Embryonic facial prominence (tissue), 1 donor: ENCODE data around the gene TCFL5.

Source experiments
- DNase-seq: peaks from one replicate; pipeline ENCODE4 v3.0.0-alpha.2; 2016; ENCODE audit errors: extremely low spot score

The TCFL5 gene

GRCh38 chr20:62896526-62896925, 34.9 kb upstream of the TCFL5 start:
- DNase-seq: no peak

- DNase-seq: no peak
Measured at GRCh38 chr20:62895539-62895938, 33.9 kb upstream of the TCFL5 start.

GRCh38 chr20:62894261-62894660, 32.6 kb upstream of the TCFL5 start:
- DNase-seq: no peak

- no peak for DNase-seq
Measured at GRCh38 chr20:62893700-62894099, 32.1 kb upstream of the TCFL5 start.

GRCh38 chr20:62892348-62893304, 31.0 kb upstream of the TCFL5 start:
- DNase-seq: no peak

- no peak for DNase-seq
Measured at GRCh38 chr20:62891111-62891510, 29.5 kb upstream of the TCFL5 start.

GRCh38 chr20:62890444-62890843, 28.8 kb upstream of the TCFL5 start:
- DNase-seq: no peak

- DNase-seq: no peak
Measured at GRCh38 chr20:62889871-62890270, 28.2 kb upstream of the TCFL5 start.

- no peak for DNase-seq
Measured at GRCh38 chr20:62889411-62889810, 27.8 kb upstream of the TCFL5 start.

GRCh38 chr20:62888910-62889309, 27.3 kb upstream of the TCFL5 start:
- DNase-seq: no peak

- DNase-seq: no peak
Measured at GRCh38 chr20:62888406-62888805, 26.8 kb upstream of the TCFL5 start.

- DNase-seq: no peak
Measured at GRCh38 chr20:62887860-62888239, 26.2 kb upstream of the TCFL5 start.

- DNase-seq: no peak
Measured at GRCh38 chr20:62887152-62887859, 25.7 kb upstream of the TCFL5 start.

- DNase-seq: no peak
Measured at GRCh38 chr20:62886709-62887058, 25.1 kb upstream of the TCFL5 start.

GRCh38 chr20:62885896-62886708, 24.5 kb upstream of the TCFL5 start:
- DNase-seq: no peak

GRCh38 chr20:62885046-62885895, 23.6 kb upstream of the TCFL5 start:
- no peak for DNase-seq

GRCh38 chr20:62884556-62884955, 22.9 kb upstream of the TCFL5 start:
- no peak for DNase-seq

- DNase-seq: no peak
Measured at GRCh38 chr20:62882426-62882825, 20.8 kb upstream of the TCFL5 start.

- DNase-seq: no peak
Measured at GRCh38 chr20:62881662-62882395, 20.2 kb upstream of the TCFL5 start.

GRCh38 chr20:62880935-62881661, 19.5 kb upstream of the TCFL5 start:
- DNase-seq: no peak
